ENCODE data around the gene MAP2K4. TPM values are rescaled to one million over a fixed set of nuclear protein-coding genes. Genes with fewer than 3 reads are reported as not detected.

The MAP2K4 gene
- total RNA-seq, 1 experiment from 2014 or later: 24.4 TPM

DNA sequence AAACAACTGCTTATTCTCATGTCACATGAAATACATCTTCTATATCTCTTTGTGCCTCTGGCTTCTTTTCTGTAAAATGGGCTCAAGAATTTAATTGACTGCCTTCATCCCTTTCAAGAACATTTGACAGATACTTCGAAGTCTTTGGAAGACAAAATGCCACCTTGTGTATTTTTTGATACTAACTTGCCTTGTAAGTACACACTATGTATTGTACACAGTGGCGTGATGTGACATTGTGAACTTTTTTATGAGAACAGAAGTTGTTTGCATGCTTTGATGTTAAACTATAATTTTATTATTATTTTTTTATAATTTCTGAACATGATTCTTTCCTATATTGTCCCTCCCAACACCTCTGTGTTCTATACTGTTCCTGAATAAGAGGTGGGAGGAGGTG lies 73.7 kb downstream of the MAP2K4 start:
- ChIA-PET CTCF (no interaction called here), POLR2A (no interaction called here)
- Mint-ChIP-seq H3K36me3 (peaks cover 9% of the 10 kb centered on the region), H3K9me3 (no peaks in the 10 kb centered on the region), H3K4me3 (no peak overlapping the region), H3K27ac (no peak overlapping the region), H3K4me1 (peaks cover 5% of the 10 kb centered on the region), H3K27me3 (ENCODE audit: low read depth) (no peaks in the 10 kb centered on the region)
- no peak for ATAC-seq
- TF ChIP-seq NR2C2 (CRISPR knock-in tag; IDR thresholded peaks at IDR 0.05) (no peak), ZNF263 (CRISPR knock-in tag; IDR thresholded peaks at IDR 0.05; ENCODE audit: low read depth) (no peak), ZNF317 (CRISPR knock-in tag; IDR thresholded peaks at IDR 0.05; ENCODE audit: borderline replicate concordance, low read depth) (no peak), E2F4 (CRISPR knock-in tag; IDR thresholded peaks at IDR 0.05; ENCODE audit: borderline replicate concordance, low read depth) (no peak), EMX1 (CRISPR knock-in tag; IDR thresholded peaks at IDR 0.05) (no peak)
- DNase-seq (ENCODE audit: low spot score): no peak

- Mint-ChIP-seq H3K27me3 (ENCODE audit: low read depth) (no peaks in the 10 kb centered on the region), H3K4me3 (no peak overlapping the region), H3K36me3 (peaks cover 13% of the 10 kb centered on the region), H3K27ac (no peak overlapping the region; the same call in 1 of the 2 replicates), H3K4me1 (0 out of 2 replicates have a peak, but pooled peaks cover 3% of the 10 kb centered on the region), H3K9me3 (no peaks in the 10 kb centered on the region; the same call in 1 of the 2 replicates)
- DNase-seq (ENCODE audit: low spot score) (no peak), ATAC-seq (no peak)
- ChIA-PET POLR2A (interaction anchor here (0.7 kb wide), 1 partner anchor 59 kb away, joined by 6 read pairs; no protein-coding TSS in a partner anchor), CTCF (interaction anchor here (0.6 kb wide), 1 partner anchor 160 kb away, joined by 3 read pairs; no protein-coding TSS in a partner anchor)
- TF ChIP-seq, protein P1, sequence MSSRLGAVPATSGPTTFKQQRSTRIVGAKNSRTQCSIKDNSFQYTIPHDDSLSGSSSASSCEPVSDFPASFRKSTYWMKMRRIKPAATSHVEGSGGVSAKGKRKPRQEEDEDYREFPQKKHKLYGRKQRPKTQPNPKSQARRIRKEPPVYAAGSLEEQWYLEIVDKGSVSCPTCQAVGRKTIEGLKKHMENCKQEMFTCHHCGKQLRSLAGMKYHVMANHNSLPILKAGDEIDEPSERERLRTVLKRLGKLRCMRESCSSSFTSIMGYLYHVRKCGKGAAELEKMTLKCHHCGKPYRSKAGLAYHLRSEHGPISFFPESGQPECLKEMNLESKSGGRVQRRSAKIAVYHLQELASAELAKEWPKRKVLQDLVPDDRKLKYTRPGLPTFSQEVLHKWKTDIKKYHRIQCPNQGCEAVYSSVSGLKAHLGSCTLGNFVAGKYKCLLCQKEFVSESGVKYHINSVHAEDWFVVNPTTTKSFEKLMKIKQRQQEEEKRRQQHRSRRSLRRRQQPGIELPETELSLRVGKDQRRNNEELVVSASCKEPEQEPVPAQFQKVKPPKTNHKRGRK (CRISPR knock-in tag; IDR thresholded peaks at IDR 0.05; ENCODE audit: borderline replicate concordance): no peak
- TF ChIP-seq IRF2 (CRISPR knock-in tag; IDR thresholded peaks at IDR 0.05; ENCODE audit: borderline replicate concordance, low read depth) (no peak), ATF2 (CRISPR knock-in tag; IDR thresholded peaks at IDR 0.05; ENCODE audit: borderline replicate concordance, low read depth) (no peak), NR3C1 (CRISPR knock-in tag; conservative IDR thresholded peaks at IDR 0.05; ENCODE audit: low read depth) (no peak), TP53 (CRISPR knock-in tag; IDR thresholded peaks at IDR 0.05) (no peak), HMGA2 (CRISPR knock-in tag; IDR thresholded peaks at IDR 0.05) (no peak), SMAD4 (CRISPR knock-in tag; IDR thresholded peaks at IDR 0.05) (no peak), ESRRA (CRISPR knock-in tag; IDR thresholded peaks at IDR 0.05; ENCODE audit: borderline replicate concordance) (no peak), CREB1 (CRISPR knock-in tag; IDR thresholded peaks at IDR 0.05) (no peak), ZNF671 (CRISPR knock-in tag; IDR thresholded peaks at IDR 0.05) (no peak), RORB (CRISPR knock-in tag; IDR thresholded peaks at IDR 0.05) (no peak), MYBL2 (CRISPR knock-in tag; IDR thresholded peaks at IDR 0.05) (no peak), EMX1 (CRISPR knock-in tag; IDR thresholded peaks at IDR 0.05) (no peak), ZNF219 (CRISPR knock-in tag; IDR thresholded peaks at IDR 0.05; ENCODE audit: borderline replicate concordance) (no peak), ZBTB21 (CRISPR knock-in tag; IDR thresholded peaks at IDR 0.05; ENCODE audit: borderline replicate concordance) (no peak), ZNF317 (CRISPR knock-in tag; IDR thresholded peaks at IDR 0.05; ENCODE audit: borderline replicate concordance, low read depth) (no peak), ZNF263 (CRISPR knock-in tag; IDR thresholded peaks at IDR 0.05; ENCODE audit: low read depth) (no peak), NFATC4 (CRISPR knock-in tag; IDR thresholded peaks at IDR 0.05) (no peak)
- TF ChIP-seq, protein P2, sequence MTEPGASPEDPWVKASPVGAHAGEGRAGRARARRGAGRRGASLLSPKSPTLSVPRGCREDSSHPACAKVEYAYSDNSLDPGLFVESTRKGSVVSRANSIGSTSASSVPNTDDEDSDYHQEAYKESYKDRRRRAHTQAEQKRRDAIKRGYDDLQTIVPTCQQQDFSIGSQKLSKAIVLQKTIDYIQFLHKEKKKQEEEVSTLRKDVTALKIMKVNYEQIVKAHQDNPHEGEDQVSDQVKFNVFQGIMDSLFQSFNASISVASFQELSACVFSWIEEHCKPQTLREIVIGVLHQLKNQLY (CRISPR knock-in tag; IDR thresholded peaks at IDR 0.05): no peak
- TF ChIP-seq, protein P3, sequence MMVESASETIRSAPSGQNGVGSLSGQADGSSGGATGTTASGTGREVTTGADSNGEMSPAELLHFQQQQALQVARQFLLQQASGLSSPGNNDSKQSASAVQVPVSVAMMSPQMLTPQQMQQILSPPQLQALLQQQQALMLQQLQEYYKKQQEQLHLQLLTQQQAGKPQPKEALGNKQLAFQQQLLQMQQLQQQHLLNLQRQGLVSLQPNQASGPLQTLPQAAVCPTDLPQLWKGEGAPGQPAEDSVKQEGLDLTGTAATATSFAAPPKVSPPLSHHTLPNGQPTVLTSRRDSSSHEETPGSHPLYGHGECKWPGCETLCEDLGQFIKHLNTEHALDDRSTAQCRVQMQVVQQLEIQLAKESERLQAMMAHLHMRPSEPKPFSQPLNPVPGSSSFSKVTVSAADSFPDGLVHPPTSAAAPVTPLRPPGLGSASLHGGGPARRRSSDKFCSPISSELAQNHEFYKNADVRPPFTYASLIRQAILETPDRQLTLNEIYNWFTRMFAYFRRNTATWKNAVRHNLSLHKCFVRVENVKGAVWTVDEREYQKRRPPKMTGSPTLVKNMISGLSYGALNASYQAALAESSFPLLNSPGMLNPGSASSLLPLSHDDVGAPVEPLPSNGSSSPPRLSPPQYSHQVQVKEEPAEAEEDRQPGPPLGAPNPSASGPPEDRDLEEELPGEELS (CRISPR knock-in tag; IDR thresholded peaks at IDR 0.05): no peak
These were observed 74.8 kb downstream of the MAP2K4 start for GRCh38 chr17:12095522-12095921.
